Stimulated activated CD4-positive, alpha-beta T cell treated with anti-CD3 and anti-CD28 coated beads, Interleukin-4, amount 100 ng/mL, for 1 hour (primary cell): ENCODE results near the gene C2CD3.

ENCODE experiments used
- DNase-seq: peaks from one replicate; pipeline ENCODE4 v3.0.0-alpha.2; 2020

C2CD3 gene

DNA sequence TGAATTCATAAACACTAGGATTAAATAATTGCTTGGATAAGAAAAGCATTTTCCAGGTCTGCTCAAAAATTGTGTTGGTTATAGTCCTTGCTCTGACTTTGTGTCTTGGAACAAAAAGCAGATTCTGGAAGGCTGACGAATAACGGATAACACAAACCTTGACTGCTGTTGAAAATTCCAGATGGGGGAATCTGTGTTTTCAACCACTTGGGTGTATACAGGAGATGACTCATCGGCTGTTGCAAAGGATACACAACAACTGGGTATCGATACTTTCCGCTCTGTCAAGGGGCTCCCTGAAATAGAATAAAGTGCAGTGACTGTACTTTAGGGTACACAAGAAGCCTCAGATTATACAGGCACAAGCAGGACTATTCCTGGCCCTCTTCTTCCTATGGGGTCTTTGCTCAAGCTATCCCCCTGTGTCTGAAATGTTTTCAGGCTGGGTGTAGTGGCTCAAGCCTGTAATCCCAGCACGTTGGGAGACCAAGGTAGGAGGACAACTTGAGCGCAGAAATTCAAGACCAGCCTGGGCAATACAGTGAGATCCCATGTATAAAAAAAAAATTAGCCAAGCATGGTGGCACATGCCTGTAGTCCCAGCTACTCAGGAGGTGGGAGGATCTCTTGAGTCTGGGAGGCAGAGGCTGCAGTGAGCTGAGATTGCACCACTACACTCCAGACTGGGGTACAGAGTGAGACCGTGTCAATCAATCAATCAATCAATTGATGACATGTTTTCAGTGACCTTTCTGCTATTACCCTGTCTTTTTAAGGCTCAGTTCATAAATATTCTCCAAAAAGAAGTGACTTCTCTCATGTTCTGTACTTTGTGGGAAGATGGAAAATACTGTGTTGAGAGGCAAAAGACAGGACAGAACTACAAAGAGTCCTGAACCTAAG lies 113.3 kb downstream of the C2CD3 start:
- no peak for DNase-seq

DNA sequence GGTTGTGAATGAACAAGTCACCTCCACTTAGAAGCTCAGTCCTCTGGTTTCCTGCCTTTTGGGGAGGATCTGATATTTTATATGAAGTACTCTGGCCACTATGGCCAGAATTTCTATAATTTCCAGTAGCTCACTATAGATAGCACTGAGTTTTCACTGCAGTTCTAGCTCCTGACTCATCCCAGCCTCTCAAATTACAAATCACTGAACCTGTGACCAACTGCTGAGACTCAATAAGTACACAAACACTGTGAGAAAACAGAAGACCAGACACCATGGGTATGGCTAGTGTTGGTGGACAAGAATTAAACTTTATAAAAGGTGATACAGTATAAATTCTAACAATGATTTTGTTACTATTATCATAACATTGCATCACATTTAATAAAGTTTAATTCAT lies 114.9 kb downstream of the C2CD3 start:
- no peak for DNase-seq

DNA sequence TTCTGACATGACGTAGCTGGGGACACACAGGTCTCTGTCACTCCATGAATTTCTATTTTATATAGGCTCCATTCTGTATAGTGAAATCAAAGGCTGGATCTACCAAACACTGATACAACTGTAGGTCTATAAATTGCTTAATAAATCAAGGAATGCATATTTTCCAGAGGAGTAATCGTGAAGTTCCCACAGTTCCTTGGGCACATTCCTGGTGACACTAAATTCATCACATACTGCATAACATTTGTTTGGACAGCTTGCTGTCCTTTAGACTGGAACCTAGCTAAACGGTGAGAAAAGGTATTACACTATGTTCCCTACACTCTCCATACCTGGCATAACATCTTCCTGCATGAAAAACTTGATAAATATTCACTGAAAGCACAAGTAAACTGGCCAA lies 120.3 kb downstream of the C2CD3 start:
- no peak for DNase-seq

DNA sequence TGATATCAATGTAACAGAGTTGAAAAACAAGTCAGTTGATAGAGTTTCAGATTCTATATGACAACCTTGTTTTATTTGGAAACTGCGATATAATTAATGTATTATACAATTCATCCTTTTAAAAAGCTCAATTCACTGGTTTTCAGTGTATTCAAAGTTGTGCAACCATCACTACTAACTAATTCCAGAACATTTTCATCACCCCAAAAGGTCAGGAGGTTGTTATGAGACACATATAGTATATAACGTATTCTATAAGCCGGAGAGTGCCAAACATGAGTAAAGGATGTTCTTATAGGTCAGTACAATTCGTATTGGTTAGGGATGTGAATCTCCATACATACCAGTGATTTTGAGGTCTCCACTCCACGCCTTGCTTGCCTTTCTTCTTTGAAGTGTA lies 121.8 kb downstream of the C2CD3 start:
- no peak for DNase-seq

DNA sequence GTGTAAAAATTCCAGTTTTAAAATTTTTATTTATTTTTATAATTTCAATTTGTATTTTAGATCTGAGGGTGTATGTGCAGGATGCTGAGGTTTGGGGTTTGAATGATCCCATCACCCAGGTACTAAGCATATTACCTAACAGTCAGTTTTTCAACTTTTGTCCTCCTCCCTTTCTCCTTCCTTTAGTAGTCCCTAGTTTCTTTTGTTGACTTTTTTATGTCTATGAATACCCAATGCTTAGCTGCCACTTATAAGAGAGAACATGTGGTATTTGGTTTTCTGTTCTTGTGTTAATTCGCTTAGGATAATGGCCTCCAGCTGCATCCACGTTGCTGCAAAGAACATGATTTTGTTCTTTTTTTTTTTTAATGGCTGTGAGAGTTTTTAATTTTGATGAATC lies 126.3 kb downstream of the C2CD3 start:
- DNase-seq, result no peak

DNA sequence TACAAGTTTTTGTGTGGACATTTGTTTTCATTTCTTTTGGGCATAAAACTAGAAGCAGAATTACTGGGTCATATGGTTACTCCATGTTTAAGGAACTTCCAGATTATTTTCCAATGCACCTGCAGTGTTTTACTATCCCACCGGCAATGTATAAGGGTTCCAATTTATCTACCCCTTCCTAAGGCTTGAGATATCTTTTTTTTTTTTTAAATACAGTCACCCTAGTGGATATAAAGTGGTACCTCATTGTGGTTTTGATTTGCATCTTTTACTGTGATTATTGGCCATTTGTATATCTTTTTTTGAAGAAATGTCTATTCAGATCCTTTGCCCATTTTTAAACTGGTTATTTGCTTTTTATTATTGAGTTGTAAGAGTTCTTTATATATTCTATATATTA lies 127.4 kb downstream of the C2CD3 start:
- DNase-seq, result no peak

DNA sequence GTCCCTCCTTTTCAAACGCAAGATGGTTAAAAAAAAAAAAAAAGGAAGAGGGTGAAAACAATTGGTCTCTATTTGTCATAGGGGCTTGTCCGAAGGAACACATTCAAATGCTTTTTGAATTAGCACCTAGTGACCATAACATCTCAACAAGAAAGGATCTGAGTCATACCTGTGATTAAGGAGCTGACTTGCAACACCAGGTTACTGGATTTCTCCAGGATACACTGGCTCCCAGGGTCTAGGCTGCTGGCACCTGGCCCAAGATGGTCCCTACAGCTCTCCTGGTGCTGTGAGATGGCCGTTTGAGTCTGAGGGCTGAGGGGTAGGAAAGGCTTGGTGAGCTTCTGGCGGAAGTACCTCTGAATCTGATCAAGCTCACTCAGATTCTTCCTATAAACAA lies 133.5 kb downstream of the C2CD3 start:
- no peak for DNase-seq

DNA sequence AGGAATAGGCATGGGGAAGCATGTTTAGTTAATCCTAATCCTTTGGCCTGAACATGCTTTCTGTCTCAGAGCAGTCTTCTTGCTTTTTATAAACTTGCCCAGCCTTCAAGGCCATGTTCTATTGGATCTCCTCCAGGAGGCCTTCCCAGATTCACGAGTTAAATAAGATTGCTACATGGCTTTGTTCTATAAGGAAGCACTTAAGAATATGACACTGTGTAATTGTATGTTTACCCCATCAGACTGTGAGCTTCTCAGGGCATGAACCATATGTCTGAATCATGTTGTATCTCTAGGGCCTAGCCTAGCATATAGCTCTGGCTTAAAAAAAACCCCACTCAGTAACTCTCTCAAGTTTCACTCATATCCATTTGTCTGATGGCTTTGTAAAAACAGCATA lies 135.5 kb downstream of the C2CD3 start:
- DNase-seq, result no peak

DNA sequence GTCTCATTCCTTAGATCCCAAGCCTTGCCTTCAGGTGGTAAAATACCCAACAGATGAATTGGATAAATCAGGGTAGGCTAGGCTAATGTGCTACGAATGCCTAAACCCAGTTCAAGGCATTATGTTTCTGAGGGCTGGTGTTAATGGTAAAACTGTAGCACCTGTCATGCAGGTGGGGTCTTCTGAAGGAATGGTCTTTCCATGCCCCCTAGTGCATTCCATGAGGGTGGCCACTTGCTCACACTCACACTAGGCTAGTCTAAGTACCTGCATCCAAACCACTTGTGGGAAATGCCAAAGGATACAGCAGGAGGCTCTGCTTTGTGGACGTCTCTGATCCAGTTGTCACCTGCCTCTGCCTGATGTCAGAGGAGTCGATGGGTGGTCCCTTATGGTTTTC lies 137.8 kb downstream of the C2CD3 start:
- no peak for DNase-seq

DNA sequence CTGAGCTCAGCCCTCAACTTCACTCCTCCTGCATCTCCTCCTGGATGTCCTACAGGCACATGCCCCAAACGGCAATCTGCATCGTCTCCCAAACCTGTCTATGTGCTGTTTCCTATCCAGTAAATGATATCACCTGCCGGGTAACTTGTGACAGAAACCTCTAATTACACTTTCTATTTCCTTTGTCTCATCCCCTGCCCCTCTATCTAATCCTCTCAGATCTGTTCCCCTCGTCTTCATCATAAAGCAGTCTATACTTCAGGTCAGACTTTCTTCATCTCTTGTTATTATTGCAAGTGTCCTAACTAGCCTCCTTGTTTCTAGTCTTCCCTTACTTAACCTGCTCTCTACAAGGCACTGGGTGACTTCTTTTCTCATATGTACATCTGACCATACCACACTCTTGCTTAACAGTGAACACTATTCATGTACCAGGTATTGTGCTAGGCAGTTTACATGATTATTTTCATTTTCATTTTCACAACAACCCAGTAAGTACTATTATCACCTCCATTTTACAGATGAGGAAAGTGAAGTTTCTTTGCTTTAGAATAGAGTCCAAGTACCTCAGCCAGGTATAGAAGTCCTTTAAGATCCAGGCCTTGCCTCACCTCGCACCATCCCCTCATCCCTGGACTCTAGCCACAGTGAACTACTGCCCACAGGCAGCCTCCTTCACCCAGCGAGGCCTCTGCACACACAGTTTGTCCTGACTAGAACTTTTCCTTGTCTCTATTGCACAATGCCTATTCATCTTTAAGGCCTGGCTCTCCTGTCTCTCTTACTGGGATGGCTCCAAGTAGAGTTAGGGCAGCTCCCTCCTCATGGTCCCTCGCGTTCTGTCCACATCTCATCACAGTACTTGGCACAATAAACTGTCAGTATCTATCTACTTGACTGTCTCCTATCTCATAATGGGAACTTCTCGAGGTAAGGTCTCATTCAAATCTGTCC lies 139.8 kb downstream of the C2CD3 start:
- DNase-seq, result no peak

DNA sequence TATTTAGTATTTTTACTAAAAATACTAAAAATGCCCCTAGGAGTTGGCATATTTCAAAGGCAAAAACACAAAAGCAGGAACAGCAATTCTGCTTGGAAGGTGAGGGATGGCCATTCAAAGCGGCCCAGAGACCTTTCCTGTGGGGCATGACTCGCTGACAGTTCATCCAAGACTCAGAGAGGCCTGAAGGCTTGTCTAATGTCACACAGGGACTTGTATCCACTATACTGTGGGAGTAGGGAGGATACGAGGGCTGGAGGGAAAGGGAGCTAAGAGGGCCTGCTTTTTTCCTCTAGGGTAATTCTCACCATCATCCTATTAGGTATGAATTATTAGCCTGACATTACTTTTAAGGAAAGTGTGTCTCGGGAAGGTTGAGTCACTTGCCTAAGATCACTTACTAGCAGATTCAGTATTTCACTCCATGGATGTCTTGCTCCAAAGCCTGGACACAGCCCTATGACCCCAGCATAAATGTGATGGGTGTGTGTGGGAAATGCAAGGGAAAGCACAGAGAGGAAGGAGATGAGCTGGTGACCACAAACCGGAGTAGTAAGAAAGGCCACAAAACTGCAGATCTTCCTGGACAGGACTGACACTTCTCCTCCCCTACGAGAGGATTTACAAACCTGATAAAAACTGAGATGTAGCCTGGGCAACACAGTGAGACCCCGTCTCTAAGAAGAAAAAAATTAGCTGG lies 145.2 kb downstream of the C2CD3 start:
- no peak for DNase-seq

DNA sequence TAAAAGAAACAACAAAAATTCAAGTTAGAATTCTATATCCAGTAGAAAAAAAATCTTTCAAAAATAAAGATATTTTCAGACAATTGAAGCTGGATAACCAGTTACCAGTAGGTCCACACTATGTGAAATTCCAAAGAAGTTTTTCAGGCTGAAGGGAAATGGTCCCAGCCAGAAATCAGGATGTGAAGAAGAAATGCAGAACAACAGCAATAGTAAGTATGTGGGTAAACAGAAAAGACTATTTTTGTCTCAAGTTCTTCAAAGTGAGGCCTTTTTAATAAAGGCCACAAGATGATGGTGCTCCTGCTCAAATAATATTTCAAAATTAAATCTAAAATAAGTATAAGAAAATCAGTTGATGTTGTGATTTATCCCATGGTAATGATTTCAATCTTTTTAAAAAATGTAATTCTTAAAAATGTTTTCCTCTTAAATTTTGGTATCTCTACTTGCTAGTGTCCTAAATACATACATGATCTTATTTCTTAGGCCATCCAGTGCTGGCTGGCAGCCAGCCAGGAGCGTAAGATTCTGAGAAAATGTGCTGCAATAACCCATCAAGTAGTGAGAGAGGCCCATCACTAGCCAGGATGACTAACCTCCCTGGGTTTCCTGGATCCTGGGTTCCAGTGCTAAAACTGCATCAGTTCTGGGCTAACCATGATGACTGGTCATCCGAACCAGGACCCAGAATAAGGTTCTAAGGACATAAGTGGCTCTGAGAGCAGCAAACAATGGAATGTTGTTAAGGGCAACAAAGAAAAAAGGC lies 146.4 kb downstream of the C2CD3 start:
- no peak for DNase-seq

DNA sequence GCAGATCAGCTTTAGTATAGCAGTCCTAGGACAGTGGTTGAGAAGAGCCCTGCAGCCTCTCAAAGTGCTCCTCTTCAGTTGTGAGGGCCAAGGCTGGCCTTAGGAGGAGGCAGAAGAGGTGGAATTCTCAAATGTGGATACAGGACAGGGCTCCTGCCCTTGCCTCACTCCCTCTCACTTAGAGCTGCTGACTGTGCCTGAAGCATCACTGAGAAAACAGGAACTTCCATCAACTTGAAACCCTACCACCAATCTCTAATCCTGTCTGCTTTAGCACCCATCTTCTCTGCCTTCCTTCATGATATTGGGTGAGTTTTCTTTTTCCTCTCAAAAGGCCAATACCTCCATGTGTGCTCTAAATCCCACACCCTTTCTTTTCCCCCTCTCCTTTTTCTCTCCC lies 147.5 kb downstream of the C2CD3 start:
- DNase-seq, result no peak

DNA sequence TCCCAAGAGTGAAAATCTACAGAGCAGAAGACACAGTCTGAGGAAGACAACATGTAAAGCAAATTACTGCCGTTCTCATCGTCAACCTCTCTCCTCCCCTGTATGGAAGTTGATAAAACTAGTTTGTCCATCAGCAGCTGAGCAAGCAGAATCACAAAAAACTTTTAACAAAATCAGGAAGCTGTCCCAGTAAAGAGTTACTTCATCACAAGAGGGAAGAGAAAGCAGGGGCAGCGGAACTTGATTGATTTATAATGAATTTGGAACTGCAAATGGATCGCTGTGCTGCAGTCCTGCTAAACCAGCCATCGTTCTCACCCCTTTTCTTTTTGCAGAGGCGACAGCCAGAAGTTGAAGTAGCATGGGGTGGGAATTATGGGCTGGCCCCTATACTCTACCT lies 148.3 kb downstream of the C2CD3 start:
- no peak for DNase-seq

DNA sequence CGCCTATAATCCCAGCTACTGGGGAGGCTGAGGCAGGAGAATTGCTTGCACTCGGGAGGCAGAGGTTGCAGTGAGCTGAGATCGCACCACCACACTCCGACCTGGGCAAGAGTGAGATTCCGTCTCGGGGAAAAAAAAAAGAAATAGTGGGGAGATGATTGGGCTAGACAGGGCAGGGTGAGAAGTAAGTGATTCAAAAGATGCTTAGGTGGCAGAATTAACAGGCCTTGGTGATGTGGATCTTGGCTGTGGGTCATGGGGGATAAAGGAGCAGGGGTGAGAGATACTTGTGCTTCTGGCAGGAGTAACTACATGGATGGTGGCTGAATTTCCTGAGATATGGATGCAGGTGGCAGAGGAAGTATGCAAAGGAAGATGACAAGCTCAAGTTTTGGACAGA lies 148.8 kb downstream of the C2CD3 start:
- DNase-seq, result no peak

DNA sequence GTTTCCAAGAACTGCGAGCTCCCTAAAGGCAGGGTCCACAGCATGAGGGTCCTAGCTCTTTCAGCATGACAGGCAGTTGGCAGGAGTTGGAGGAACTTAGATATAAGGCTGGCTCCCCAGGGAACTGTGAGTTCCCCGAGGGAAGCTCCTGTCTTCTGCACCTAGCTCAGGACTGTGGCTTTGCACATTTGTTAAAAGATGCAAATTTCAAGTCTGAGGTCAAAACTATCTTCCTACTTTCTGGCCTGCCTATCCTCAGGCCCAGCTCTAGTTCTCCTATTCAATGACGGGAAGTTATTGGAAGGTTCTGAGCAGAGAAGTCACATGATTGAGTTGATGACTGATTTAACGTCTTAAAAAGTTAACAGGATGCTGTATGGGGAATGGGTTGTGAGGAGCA lies 150.3 kb downstream of the C2CD3 start:
- no peak for DNase-seq

DNA sequence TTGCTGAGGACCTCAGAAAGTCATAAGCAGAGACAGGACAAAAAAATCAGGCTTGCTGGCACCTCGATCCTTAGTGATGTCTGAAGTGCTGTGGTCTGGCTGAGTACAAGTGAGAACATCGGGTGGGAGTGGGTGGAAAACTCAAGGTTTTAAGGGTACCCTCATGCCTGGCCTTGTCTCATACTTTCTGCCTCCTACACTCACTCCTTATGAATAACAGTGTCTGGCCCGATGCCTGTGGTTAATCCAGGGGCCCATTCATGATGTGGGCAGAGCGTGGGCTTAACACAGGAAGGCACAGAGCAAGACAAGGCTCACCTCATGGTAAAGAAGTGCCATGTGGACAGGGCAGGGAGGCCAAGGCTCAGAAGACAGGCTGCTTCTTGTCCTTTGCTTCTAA lies 150.9 kb downstream of the C2CD3 start:
- peak; percentile 51 for DNase-seq

DNA sequence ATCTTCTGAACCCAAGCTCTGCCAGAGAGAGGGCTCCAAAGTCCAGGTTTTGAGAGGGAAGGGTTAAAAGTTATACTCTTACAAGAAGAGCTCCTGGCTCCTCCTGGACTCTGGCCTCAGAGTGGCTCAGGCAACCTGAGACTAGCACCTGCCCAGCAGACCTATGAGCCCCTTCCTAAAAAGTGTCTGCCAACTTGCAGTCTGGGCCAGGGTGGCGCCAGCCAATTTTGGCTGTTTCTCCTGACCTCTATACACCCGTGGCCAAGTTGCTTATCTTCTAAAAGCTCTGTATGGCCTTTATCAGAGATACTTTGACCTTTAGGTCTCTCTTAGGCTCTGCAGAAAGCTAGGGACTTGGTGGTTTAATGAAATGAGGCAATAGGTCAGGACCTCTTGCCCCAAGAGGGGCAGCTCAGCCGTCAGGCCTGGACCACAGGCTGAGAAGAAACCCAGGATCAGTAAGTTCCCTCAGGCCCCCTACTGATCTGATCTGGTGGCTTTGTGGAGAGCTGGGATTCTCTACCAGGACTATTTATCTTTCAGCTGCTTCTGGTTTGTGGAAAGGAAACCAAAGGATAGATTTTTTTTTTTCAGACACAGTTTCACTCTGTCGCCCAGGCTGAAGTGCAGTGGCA lies 151.6 kb downstream of the C2CD3 start:
- no peak for DNase-seq

DNA sequence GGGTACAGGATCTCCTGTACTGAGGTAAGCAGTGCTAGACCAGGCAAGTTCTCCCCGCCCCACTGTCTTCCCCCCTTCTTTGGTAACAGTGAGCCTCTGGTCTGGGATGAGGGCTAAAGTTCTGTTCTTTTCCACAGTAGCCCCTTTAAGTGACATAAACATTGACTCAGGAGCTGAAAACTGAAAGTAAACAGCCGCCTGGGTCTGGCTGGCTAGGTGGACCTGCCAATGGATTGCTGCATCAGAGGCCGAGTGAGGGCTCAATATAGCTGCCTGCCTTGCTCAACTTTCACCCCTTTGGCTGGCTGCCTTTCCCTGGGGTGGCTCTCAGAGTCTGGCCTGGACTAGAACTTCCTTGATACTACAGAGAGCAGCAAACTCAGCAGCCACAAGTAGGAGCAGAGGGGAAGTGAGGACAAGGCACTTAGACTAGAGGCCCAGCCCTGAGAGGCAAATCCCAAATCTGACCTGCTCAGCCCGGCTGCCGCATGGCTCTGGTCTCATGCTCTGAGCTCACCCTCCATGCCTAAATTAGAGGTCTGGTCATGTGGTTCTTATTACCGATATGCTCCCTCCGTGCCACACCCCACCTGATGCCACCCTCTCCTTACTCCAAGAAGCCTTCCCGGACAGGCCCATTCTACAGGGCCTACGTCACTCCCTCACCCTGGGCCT lies 152.3 kb downstream of the C2CD3 start:
- no peak for DNase-seq

DNA sequence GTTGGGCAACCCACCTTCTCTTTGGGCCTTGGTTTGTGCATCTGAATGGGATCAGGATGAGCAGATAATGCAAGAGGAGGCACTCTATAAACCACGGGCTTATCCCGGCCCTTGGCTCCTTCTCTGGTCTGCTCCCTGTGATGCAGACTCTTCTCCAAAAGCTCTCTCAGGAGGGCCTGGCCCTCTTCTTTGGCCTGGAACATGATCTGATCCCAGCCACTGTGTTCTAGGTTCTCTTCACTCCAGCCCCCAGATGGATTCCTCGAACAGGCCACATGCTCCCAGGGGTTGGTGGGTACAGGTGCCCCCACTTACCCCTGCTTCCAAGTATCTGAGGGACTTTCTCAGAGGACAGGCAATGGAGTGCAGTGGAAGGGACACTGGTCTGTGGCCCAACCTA lies 153.2 kb downstream of the C2CD3 start:
- no peak for DNase-seq

DNA sequence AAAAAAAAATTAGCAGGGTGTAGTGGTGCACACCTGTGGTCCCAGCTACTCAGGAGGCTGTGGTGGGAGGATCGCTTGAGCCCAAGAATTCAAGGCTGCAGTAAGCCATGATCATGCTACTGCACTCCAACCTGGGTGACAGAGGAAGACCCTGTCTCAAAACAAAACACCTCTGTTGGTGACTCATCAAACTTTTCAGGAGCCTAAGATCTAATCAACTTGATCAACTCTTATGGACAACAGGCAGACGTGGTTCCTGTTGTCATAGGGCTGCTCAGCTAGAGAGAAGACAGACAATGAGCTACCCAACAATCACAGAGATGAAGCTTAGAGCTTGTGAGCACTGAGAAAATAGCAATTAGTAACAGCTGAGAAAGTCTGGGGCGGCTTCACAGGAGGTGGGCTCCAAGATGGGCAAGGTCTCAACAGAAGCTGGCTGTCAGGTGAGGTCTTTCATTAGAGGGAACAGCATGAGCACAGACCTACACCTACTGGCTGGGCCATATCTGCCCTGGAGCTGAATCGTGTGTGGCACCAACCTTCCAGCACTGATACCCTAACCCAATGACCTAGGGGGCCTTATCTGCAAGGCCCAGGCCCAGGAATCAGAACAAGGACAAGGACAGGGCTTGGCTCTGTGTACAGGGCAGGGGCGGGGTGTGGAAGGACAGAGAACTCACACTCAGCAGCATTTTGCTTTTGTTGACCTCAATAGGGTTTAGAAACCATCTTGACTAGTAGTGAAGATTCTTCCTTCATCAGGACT lies 154.7 kb downstream of the C2CD3 start:
- DNase-seq, result no peak
